ENCODE measurements around the gene MACROD2.

Gene MACROD2

DNA sequence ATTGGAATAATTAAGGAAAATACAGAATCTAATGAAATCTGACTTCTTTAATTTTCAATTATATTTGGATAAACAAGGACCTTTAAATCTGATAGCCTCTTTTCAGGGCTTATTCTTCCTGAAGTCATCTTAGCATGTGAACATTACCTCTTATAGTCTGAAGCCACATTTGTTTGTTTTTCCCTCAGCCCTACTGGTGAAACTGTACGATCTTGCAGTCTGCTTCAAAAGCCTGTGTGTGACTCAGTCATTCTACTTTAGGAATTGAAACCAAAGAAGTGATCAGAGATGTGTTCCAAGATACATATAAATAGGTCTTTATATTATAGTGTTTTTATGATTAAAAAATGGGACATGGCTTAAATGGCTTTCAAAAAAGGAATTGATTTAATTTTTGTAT lies 67.5 kb downstream of the MACROD2 start:
- no peak for DNase-seq (ENCODE audit: low read depth)

DNA sequence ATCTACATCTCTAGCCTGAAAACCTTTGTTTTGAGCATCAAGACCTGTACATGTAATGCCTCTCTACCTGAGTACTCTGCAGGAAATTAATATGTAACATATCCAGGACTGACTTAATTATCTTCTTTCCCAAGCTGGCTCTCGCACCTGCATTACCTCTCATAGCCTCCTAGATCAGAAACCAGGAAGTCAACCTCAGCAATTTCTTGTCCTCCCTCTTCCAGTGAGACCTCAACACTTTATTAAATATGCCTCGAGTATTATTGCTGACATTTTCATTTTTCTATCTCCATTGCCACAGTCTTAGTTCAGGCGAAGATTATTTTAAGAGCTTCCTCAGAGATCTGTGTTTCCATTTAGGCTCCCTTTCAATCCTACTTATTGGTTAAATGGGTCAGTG lies 69.0 kb downstream of the MACROD2 start:
- no peak for DNase-seq (ENCODE audit: low read depth)

DNA sequence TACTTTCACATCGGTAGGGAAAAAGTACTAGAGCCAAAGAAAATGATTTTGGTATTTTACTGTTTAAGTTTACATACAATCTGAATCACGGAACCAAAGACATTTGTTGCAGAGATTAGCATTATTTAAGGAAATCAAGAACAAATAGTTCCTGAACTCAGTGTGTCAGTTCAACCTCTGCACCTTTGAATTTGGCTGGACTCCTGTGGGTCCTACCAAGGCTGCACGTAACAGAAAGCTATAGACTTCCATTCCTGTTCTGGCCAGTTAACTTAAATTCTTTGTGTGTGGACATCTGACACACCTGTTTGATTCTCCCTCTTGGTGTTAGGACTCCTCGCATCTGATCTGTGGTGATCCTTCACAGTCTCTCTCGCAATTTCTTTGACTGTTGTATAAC lies 69.6 kb downstream of the MACROD2 start:
- no peak for DNase-seq (ENCODE audit: low read depth)

DNA sequence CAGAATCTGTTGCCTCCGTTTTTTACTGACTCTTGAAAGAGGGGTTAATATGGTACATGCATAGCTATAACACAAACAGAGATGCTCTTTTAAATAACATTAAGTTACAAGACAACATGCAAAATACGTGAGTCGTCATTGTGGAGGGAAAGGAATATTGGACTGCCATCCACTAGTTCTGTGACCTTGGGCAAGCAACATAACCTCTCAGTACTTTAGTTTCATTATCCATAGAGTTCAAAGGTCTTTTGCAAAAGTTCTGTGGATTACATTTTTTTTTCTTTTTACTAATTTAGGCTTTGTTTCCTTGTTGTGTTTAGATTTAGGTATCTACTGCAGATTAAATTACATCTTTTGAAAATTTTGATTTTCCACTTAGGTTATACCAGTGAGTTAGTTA lies 70.5 kb downstream of the MACROD2 start:
- no peak for DNase-seq (ENCODE audit: low read depth)

DNA sequence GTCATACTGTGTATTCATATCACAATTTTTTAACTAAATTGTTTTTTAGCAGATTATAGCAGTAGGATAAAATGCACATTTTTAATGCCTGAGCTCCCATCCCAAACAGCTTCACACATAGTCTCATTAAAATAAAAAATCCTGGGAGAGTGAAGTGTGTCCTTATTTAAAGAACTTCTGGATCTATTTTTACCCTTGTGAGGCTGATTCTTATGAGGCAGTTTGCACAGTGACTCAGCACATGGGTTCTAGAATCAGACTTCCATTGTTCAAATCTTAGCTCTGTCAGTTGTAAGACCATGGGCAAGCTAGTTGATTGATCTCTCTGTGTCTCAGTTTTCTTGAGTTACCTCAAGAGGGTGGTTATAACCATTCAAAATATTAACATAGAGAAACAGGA lies 72.3 kb downstream of the MACROD2 start:
- no peak for DNase-seq (ENCODE audit: low read depth)

DNA sequence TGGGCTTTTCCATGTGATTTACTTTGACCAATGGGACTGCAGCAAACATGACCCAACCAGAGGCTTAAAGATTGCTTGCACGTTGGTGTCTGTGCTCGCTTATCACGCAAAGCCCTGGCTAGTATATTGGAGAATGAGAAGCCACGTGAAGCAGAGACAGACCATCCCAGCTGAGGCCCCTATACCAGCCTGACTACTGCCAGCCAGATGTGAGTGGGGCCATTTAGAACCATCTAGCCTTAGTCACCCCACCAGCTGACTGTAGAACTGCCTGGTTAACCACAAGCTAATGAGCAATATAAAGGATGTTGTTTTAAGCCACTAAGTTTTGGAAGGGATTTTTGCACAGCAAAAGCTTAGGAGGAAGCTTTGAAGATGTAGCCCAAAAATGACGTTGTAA lies 74.5 kb downstream of the MACROD2 start:
- DNase-seq (ENCODE audit: low read depth) = no peak

DNA sequence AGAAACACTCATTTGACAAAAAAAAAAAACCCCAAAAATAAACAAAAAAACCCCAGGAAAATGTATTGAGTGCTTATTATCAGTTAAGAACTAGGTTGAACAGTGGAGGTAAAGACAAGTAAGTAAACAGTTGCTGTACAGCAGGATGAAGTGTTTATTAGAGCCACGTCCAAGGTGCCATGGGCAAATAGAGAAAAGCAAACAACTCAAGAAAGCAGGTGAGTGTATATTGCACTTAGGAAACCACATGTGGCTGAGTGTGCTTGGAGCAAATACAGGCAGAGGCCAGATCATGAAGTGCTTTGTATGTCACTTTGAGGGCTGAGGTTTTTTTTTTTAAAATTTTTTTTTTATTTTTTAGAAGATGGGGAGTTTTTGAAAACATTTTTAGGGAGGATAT lies 98.3 kb downstream of the MACROD2 start:
- no peak for DNase-seq (ENCODE audit: low read depth)

DNA sequence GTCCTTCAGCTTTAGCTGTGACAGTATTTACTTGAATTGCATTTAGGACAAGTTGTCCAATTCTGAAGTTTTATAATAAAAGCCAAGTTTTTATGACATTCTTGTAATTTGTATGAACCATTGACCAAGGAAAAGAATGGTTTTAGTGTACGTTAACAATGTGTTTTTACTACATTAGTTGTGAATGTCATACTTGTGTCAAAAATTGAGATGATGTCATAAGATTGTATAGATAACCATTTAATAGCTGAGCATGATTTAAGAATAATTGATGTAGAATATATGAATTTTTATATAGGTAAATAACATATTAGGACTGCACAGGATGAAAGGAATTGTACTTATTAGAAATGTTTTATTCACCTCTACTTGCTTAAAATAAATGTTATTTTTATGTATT lies 102.9 kb downstream of the MACROD2 start:
- no peak for DNase-seq (ENCODE audit: low read depth)

DNA sequence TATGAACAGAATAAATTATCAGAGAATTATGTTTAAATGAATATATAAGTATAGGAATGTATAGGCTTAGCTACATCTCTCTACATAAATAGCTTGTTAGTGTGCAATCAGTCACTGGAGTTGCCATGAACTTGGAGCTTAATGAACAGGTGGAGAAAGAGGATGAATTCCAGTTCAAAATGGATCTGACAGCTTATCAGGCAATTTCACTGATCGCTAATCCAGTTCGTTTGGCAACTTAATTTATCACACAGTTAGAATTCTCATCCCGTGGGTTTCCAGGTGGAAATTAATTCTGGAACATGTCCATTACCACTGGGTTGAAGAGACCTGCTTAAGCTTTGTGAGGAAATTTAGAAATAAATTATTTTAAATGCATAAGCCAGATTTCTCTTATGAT lies 118.1 kb downstream of the MACROD2 start:
- no peak for DNase-seq (ENCODE audit: low read depth)

DNA sequence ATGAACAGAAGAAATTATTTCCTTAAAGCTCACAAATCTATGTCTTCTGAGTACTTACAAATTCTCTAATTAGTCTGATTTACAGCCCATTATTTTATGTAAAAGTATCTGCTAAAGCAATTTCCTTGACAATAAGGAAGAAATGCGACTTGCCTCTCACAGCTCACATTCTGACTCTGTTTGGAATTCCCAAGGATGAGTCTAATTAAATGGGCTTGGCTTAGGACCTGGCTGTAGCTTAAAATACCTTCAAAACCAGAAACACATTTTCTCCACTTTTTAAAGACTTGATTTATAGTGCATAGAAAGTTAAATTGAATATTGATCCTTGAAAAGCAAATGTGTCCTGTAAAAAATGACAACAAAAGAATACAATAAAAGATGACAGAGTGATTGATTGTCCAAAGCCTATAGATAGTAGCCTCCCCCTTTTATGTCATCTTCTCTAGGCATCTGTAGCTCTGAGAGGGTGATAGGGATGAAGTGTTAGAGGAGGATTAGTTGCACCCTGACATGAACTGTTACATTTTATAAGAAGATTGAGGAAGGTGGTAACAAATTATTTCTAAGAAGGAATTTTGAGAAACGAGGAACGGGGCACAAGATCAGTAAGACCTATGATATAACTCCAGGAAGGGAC lies 118.9 kb downstream of the MACROD2 start:
- DNase-seq (ENCODE audit: low read depth) = no peak

DNA sequence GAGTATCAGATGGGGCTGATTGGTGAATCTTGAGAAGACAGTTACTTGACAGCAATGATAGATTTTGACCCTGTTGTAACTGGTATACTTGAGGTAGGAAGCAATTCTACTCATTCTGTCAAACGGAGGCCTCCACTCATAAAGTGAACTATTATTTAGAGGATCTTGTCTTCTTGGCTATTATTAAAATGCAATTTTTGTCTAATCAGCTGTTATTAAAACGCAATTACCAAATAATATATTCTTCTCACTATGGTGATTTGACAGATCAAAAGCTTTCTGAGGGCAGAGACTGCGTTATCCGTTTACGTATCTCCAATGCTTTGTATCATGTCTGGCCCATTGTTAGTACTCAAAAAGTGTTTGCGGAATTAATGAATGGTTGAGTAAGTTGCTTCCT lies 120.7 kb downstream of the MACROD2 start:
- no peak for DNase-seq (ENCODE audit: low read depth)

DNA sequence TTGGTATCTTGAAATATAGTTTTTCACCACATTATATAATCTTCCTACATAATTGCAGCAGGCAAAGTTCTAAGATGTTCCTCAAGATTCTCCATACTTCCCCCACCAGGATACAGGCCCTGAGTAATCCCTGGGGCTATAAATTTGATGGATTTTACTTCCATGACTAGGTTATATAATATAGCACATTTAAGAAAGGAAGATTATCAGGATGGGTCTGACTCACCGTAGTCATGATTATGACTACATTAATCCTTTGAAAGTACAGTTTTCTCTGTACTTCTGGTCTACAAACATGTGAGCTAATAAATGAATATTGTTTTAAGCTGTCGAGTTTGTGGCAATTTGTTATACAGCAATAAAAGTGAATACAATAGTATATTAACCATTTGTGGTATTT lies 122.5 kb downstream of the MACROD2 start:
- no peak for DNase-seq (ENCODE audit: low read depth)

DNA sequence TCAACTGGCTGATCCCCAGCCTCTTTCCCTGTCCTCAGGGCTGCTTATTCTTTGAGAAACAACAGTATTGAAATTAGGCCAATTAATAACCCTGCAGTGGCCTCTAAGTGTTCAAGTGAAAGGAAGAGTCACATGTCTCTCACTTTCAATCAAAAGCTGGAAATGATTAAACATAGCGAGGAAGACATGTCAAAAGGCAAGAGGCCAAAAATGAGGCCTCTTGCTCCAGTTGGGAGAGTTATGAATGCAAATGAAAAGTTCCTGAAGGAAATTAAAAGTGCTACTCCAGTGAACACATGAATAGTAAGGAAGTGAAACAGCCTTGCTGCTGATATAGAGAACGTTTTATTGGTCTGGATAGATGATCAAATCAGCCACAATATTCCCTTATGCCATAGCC lies 131.5 kb downstream of the MACROD2 start:
- DNase-seq (ENCODE audit: low read depth) = no peak

DNA sequence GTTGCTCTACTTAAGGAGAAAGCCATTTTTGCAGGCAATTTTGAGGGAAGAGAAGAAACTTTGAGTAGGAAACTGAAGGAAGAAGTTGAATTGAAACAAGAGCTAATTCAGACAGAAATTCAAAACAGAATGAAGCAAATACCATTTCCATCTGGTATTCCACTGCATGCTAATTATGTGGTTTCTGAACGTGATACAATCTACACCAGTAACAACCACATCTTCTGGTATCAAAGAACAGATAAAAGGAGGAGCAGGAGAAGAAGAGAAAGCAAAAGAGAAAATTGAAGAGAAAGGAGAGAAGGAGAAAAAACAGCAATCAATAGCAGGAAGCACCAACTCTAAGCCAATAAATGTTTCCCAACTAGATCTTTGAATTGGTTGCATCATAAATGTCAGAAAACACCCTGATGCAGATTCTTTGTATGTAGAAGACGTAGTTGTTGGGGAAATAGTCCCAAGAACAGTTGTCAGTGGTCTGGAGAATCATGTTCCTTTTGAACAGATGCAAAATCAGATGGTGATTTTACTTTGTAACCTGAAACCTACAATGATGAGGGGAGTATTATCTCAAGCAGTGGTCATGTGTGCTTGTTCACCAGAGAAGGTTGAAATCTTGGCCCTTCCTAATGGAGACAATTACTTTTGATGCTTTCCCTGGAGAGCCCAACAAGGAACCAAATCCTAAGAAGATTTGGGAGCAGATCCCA lies 132.4 kb downstream of the MACROD2 start:
- DNase-seq (ENCODE audit: low read depth) = no peak

DNA sequence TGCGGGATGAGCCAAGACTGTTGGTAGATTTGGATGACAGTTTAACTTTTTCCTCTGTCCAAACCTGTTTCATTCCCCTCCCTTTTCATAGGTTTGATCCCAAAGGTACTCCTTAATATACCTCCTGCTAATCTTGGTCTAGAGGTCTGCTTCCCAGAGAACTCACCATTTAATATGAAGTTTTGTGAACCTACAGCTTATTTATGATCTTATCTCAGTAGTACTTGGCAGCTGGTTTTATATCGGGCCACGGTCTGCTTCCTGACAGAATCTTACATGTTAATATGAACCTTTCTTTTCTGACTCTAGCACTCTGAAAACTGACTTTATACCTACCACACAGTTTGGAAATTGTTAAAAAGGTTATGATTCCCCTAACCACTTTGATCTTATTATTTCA lies 138.7 kb downstream of the MACROD2 start:
- no peak for DNase-seq (ENCODE audit: low read depth)

DNA sequence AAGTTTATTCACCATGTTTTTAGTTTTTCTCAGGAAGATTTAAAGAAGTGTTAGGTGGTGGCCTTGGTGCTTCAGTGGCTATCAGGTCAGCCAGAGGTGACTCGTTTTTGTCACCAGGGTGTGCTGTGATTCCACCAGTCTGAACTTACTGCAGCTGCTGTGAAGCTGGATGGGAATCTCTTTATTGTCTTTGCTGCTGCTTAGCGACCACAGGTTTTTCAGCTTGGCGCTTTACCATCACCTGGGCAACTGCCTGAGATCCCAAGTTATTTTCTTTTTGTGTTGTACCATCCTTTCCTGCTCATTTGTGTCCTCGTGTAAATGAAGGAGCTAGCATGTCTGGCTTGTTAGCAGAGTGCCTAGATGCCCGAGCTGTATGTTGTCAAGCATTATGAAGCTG lies 146.9 kb downstream of the MACROD2 start:
- DNase-seq (ENCODE audit: low read depth) = no peak

DNA sequence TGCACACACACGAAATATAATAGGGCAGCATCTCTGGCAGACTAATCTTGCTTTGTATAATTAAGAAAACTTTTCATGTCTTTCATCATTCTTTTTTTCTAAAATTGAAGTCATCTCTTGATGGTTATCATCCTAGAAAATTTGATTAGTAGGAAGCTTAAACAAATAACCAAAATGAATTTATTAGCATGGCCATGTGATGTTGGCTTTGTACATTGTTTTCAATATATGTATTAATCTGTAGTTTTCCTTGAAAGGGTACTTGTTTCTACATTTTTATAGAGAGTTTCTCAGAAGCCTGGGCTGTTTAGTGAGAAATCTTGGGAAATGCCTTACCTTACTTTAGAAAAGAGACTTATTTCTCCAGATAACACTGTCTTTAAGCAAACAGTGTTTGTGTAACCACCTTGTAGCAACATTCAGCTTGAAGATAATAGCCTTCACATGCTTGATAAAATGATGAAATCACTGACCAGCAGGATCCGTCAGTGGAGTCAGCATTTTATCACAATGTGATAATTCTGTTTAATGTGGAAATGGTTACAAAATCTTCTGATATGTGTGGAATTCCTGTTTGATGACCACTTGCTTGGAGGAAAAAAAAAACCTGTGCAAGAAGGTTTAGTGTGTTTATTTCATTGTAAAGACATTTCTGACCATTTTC lies 147.8 kb downstream of the MACROD2 start:
- DNase-seq (ENCODE audit: low read depth) = no peak

DNA sequence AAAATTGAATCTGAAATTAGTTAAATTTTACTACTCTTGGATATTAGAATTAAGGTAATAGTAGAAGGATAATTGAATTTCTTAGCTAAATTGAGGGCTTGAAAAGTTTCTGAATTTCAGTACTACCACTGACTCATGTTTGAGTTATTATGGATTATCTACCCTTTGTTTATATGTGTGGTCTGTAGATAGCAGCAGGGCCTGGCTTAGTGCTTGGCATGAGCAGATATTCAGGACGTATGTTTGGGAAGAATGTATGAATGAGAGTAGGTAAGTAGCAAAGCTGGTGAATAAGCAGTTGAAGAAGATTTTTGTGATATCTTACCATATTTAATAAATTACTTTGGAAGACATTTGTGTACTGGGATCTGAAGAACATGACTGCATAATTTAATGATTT lies 152.7 kb downstream of the MACROD2 start:
- no peak for DNase-seq (ENCODE audit: low read depth)

DNA sequence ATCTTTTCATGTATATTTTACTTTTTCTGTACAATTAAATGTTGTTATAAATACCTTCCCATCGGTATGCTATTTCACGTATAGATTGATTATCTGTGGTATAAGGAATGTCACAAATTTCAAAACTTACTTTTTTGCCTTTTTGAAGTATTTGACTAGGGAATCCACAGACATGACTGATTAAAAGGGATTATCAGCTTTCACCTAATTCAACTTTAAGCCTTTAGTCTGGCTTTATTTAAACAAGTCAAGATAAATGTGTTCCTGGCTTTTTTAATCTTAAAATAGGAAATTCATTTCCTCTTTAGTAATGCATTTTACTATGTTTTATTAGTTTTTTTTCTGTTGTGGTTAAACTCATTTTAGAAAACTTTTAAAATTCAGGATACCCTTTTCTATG lies 160.0 kb downstream of the MACROD2 start:
- DNase-seq (ENCODE audit: low read depth) = no peak

DNA sequence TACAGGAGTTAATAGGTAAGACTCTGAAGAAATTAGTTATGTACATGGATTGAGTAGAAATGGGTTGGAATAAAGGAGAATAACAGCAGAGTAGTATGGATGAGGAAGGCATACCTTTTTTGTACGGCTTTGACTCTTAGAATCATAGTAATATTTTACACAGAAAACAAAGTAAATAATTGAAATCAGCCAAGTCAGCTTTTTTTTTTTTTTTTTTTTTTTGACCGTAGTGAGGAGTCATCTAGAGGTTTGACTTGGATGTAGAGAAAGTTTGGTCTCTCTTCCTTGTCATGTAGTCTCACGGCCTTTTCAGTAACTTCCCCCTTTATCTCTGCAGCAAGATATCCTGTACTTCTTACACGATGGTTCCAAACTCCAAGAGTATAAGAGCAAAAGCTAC lies 183.2 kb downstream of the MACROD2 start:
- no peak for DNase-seq (ENCODE audit: low read depth)

DNA sequence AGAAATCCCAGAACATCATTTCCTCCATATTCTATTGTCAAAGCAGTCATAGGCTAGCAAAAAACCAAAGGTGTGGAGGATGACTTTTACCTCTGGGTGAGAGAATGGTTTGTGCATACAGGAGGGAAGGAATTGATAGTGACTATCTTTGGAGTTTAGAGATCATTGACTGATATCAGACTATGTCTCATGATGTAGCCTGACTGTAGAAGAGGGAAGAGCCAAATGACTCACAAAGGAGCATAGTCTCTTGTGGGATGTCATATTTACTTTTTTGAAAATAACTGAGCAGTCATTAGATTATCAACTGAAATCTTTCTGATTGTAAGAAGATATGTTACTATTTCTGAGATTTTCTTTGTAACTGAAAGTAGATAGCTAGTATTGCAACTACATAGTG lies 183.6 kb downstream of the MACROD2 start:
- no peak for DNase-seq (ENCODE audit: low read depth)

DNA sequence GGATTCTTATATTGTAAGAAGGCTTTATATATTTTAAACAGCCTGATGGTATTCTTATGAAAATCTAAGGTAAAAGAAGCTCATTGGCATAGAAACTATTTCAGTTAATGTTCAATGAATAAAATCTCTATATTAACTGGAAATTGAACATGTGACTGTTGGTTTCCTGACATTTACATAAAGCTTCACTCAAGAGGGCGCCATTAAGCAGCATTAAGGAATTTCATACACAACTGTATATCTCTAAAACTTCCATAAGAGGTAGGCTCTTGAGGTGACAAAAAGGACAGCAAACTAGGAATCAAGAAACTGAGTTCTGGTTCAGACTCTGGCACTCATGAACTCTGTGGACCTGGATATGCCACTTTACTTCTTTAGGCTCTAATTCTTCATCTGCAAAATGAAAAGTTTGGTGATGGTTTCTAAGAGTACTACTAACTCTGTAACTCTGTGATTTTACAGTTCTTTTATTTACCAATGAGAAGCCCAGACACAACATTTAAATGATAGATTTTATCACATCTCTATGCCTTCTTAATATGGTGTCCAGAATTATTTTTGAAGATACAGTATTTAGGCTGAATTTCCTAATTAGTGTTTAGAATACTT lies 194.6 kb downstream of the MACROD2 start:
- DNase-seq (ENCODE audit: low read depth) = no peak

DNA sequence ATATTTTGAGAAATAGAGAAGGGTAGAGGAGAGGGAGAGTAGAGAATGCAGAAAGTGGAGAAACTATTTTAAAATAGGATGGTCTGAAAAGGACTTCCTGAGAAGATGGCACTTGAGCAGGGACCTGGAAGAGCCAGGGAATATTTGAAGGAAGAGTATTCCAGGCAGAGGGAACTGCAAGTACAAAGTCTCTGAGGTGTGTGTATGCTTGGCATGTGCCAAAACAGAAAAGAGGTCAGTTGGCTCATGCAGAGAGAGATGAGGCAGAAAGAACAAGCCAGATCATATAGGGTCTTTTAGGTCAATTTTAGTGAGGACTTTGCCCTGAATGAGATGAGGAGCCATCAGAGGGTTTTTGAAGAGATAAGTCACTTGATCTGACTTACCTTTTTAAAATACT lies 196.2 kb downstream of the MACROD2 start:
- DNase-seq (ENCODE audit: low read depth) = no peak
